Glomerular visceral epithelial cell (primary cell): Measurements from ENCODE around the gene DDX25.
A peak's percentile ranks its signal among the peaks of the same experiment; 100 is the strongest.

Experiments used
- DNase-seq: peaks from one replicate; pipeline ENCODE4 v3.0.0-alpha.2; 2016; ENCODE audit errors: extremely low spot score

Gene DDX25

GRCh38 chr11:125935618-125936199 is 31.4 kb downstream of the DDX25 start:
- DNase-seq = no peak

DNA sequence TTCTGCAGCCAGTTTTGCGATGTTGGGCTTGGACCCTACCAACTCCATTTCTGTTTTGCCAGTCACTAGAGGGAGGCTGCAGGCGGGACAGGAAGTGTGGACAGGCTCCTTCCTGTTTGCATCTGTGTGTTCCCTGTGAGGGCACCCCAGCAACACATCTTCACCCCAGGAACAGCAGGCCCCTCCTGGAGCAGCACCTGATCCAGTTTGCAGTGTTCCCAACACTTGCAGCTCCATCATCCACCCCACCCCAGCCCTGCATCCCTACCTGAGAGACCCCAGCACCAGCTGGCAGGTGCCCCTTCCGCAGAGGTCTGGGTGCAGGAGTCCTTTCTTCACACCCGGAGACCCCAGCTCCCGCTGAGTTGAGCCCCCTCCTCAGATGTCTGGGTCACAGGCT is 34.1 kb downstream of the DDX25 start:
- no peak for DNase-seq

DNA sequence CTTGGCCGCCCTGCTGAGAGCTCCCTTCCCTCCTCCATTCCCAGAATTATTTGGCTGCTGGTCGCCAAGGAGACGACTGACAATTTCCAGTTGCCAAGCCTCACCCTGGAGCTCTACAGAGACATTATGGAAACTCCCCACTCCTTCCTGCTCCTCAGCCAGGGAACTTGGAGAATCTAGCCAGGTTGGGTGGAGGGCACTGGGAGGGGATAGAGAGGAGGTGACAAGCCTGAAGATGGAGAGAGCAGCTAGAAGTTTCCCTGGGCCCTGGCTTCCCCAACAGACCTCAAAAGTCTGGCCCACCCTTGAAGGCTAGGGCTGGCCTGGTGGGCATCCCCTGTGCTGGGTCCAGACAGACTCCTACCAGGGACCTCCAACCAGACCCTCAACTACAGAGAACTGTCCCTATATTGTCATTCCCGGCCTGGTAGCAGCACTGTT is 34.8 kb downstream of the DDX25 start:
- no peak for DNase-seq

- DNase-seq = no peak
Observed at GRCh38 chr11:125940145-125940544, 35.8 kb downstream of the DDX25 start.

- DNase-seq = no peak
Observed at GRCh38 chr11:125941267-125941618, 36.9 kb downstream of the DDX25 start.

DNA sequence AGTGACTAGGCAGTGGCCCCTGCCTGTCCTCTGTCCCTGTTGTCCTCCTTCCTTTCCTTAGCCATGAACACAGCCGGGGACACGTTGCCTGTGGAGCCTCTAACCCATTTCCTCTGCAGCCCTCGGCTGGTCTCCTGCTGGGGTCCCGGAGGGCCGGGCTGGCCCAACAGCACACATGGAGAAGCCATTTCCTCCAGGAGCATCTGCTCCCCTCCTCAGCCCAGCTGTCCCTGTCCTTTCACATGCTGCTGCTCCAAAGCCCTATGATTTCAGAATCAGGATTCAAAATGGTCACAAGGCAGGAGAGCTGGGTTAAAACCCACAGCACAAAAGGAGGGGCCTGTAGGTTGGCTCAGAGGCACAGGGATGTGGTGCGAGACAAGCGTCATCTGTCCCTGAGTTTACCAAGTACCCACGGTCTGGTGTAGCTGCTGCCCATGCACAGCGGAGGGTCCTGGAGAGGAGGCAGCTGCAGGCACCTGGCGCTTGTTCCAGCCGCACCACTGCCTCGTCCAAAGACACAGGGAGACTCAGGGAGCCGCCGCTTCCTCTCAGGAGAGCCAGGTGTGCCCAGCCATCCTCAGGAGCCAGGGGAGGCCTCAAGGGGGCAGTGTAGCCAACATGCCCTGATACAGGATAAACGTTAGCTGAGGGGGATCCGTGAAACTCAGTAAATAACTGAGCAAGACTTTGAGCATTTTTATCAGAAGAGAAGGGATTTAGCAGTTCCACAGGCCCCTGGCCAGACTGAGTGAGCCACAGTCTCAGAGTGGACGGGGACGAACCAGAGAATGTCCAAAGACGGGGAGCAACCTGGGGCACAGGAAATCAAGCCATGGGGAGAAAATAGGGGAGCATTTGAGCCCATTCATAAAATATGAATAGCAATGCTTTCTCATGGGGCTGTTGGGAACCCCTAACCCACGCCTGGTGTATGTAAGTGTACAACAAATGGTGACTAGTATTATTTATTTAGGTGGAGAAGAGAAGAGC is 37.6 kb downstream of the DDX25 start:
- peak; percentile 40 for DNase-seq

DNA sequence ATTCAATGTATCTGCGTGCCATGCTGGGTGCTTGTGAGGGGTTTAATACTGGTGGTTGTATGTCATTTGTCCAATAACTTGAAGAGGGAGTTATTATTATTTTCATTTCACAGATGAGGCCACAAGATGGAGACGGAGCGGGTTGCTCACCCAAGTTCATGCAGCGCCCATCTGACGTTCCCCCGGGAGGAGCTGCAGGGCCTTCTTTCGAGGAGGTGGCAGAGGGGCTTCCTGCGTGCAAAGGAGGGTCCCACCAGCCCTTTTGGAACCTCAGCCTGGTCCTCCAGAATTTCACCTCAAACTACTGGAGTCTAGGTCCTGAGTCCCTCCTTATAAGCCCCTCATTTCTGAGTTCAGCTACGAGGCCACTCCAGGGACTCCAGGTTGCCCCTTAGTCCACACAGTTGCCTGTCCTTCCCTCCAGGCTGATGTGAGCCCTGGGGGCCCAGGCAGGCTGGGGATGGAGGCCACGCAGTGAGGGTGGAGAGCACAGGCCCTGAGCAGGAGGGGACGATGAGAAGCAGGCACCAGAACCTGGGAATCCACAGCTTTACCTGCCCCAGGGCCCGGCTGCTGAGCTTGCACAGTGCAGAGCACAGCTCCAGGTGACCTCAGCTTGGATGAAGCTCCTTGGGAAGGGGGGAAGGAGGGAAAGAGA is 38.6 kb downstream of the DDX25 start:
- DNase-seq = no peak

DNA sequence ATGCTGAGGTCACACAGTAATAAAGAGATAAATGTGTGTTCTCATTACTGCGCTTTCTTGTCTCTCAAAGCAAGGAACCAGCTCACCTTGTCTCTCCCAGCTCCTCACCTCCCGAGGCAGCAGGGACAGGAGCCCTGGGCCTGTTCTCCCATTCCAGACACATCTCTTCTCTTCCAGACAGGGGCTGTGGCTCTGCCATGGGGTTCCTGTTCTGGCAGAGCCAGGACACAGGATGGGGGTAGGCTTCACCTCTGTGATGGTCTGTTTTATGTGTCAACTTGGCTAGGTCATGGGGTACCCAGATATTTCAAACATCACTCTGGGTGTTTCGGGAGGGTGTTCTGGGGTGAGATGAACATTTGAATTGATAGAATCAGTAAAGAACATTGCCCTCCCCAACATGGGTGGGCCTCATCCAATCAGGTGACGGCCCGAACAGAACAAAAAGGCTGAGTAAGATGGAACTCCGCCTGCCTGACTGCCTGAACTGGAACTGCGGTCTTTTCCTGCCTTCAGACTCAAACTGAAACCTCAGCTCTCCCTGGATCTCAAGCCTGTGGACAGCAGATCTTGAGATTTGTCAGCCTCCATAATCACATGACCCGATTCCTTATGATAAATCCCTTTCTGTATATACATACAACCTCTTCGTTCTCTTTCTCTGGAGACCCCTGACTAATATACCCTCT is 39.5 kb downstream of the DDX25 start:
- no peak for DNase-seq

DNA sequence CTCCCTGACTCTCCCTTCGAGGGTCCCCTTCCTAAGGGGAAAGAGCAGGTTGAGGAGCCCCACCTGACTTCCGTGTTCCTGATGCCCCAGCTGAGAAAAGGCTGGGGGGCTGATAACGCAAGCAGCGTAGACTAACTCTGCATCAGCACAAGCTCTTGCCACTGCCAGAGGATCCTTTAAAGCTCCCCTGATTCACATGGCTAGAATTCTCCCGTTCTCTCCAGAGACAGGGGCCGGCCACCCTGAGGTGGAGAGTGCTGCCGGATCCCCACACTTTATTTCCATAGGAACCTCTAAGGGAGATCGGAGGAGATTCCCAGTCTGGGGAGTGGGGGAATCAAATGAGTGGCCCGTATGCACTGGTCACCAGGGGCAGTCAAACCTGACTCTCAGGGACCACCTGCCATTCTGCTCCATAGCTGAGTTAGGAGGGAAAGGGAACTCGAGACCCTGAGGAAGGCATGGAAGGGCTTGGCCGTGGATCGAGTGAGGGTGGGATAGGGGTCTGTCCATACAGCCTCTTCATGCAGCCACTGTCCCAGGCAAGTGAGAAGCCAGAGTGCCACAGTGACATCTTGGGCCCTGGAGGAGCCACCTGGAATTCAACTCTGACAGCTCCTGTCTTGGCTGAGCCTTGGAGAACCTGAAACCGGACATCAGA is 40.2 kb downstream of the DDX25 start:
- no peak for DNase-seq

DNA sequence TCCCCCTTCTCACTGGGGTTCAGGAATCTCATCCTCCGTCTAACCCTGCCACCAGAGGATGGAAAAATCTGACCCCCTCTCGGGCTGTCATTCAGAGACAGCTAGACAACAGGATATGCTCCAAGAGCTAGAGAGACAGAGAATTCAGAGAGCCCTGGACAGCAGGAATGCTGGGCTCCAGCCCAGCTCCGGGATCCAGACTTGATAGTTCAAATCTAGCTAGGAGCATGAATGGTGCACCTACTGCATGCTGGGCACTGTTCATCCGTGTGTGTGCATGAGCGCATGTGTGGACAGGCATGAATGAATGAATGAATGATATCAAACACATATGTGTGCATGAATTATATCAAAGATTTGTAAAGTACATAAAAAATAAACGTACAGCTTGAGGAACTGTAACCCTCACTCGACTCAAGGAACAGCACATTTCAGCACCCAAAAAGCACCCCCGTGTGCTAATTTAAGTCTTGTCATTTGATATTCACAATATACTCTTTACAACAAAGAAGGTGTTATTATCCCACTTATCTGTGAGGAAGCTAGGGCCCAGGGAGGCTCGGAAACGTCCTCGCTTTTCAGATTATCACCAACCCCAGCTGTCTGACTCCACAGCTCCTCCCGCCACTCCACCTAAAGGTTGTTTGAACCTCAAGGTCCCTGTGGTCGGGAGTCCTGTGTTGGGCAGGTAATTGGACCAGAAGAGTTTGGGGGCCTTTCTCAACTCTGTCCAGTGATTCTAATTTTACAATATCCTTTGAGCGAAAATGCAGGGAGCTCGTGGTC is 40.9 kb downstream of the DDX25 start:
- DNase-seq = no peak

GRCh38 chr11:125945797-125946520 is 41.7 kb downstream of the DDX25 start, which contains the start of gene VSIG10L2:
VSIG10L2 (plus strand) TSS chr11:125946044; CDS start chr11:125946056, 12 bp downstream.
- DNase-seq = no peak

DNA sequence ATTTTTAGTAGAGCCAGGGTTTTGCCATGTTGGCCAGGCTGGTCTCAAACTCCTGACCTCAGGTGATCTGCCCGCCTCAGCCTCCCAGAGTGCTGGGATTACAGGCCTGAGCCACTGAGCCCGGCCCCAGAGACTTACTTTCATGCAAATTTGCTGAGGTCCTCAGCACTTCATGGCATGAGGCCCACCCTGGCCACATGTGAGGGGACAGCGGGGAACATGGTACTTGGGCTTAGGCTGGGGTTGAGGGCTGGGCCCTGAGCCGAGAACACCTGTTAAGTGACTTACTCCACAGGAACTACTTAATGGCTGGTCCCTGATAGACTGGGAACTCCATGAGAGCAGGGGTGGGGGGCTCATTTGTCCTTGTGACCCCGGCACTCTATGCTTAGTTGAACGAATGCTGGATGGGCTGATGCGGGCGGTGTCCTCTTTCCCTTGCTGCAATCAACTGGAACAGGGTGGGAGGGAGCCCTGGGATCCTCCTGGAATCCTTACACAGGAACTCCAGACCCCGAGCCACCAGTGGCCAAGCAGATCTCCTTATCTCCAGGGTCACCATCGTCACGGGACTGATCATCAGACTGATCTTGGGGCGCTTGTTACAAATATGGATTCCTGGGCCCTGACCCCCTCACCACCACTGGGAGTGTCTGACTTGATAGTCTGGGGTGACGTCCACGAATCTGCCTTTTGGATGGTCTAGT is 42.6 kb downstream of the DDX25 start:
- no peak for DNase-seq

GRCh38 chr11:125947419-125948277 is 43.3 kb downstream of the DDX25 start:
- DNase-seq = no peak

DNA sequence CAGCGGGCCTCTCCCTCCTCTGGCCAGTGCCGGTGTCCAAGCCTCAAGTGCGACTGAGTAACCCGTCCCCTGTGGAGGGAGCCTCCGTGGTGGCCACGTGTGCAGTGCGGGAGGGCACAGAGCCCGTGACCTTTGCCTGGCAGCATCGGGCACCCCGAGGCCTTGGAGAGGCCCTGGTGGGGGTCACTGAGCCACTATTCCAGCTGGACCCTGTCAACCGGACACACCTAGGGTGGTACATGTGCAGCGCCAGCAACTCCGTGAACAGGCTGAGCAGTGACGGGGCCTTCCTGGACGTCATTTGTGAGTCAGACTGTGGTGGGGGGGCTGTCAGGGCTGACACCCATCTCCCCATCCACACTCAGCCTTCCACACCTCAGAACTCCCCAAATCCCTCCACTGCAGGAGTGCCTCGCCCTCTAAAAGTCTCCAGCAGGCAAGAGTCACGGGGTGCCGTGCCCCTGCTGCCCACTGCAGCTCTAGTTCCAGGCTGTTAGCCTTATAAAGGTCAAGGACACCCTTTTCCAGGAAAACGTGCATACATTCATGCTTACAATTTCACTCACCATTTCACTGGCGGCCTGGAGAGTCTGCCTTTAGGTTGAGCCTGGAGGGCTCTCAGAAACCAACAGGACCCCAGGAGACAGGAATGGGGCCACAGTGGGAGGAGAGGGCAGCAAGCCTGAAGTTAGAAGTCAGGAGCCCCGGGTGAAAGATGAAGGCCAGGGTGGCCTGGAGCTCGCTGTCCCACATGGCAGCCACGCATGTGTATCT is 44.2 kb downstream of the DDX25 start:
- no peak for DNase-seq

DNA sequence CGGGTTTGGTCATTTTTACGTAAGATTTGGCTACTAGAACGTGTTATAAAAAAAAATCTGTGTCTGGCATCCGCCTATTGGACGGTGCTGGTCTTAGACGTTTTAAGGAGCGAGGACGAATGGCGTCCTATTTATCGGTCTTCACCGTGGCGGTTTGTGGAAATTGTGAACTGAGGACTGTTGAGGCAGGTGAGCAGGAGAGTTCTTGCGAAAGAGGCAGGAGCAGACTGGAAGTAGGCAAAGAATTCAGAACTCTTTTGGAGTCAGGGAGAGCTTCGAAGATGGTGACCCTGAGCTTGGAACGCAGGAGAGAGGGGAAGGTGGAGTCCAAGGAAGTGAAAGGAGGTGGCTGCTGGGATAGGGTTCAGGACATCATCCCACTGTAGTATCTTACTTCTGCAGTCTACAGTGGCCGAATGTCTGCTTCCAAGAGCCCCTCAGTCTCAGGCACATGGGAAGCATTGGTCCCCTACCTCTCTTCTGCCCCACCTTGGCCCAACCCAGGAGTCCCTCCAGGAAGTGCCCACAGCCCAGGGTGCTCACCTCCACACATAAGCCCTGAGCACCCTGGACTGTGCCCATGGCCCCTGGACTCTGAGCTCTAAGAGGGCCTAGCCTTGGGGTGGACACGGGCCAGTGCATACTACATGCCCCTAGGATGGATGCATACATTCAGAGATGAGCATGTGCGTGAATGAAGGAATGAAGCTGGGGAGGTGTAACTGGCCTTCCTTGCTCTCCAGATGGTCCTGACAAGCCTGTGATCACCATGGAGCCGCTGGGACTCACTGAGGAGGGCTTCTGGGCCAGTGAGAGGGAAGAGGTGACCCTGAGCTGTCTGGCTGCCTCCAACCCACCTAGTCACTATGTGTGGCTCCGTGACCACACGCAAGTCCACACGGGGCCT is 45.2 kb downstream of the DDX25 start:
- no peak for DNase-seq

- DNase-seq = no peak
Observed at GRCh38 chr11:125950178-125950490, 45.8 kb downstream of the DDX25 start.
